Measurements from ENCODE around the gene RUBCNL.
A peak's percentile ranks its signal among the peaks of the same experiment; 100 is the strongest.
"Not testable (repeated sequence)": the region's sequence is repeated elsewhere in the genome, so short reads cannot be mapped to it uniquely, and the experiment has no call there.

RUBCNL gene

DNA sequence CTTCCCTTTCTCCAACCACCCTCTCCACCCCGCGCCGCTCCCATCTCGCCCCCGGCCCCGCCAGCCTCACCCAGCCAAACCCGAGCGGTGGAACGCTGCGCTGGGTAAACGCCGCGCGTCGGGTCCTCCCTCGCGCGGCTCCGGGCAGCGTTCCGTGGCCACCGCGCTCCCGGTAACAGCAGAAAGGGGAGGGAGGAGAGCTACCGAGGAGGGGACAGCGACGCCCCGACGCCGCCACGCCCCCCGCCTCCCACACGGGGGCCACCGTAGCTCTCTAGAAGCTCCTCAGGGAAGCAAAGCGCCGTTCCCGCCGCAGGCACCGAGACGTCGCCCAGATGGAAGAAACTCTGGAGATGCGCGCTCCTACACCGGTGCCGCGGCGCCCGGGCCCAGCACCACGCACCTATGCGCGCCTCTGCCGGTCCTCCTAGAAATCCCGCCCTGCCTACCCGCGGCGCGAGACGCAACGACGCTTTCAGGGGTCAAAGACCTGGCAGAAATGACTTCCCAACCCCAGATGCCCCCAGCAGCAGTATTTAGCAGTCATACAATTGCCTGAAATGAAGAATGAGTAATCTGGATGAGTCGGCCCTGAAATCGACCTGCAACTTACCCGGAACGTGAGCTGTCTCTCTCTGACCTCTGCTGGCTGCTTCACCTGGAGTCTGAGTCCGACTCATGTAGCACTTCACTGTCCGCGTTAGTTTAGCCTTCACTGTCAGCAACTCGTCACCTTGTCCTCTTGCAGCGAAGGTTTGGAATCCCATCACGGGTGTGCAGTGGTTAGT lies at the start of gene RUBCNL:
RUBCNL (minus strand) TSS at position 189 of the 788 bp plus-strand sequence. CDS start 14,777 bp downstream, outside the sequence.
- in situ Hi-C loops (cut with MboI; ENCODE audit: low pct_unique_long_range_greater_than_20kb, low sequenced_read_pairs) = no loop called here
- no peak for DNase-seq

DNA sequence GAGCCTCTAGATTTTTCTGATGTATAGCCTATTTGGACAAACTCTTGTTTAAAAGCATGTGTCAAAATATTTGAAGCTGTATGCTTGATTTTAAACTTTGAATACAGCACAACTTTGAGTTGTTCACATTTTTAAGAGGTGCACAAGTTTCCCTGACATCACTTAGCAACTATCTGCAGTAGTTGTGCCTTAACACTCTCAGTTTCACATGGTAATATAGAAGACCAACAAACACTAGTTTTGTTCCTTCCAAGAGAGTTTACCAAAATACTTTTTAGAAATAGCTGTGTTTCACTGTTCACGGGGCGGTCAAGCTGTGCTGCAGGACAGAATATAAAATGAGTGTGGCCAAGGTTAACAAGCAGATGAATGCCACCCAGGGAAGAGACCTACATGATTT lies 42.5 kb upstream of the RUBCNL start:
- DNase-seq; in situ Hi-C loops (cut with MboI; ENCODE audit: low pct_unique_long_range_greater_than_20kb, low sequenced_read_pairs): not testable (repeated sequence)

DNA sequence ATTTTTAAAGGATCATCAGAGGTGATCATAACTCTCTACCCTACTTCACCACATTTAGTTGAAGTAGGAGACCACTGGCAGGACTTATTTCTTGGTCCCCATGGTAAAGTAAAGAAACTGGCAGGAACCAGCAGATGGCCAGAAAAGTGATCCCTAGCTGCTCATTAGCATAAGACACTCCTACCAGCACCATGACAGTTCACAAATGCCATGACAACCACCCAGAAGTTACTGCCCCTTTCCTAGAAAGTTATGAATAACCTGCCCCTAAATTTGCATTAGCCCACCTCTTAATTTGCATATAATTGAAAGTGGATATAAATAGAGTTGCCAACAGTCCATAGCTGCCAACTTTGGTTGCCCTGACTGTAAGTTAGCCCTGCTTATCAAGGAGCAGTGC lies 18.4 kb upstream of the RUBCNL start:
- in situ Hi-C loops (cut with MboI; ENCODE audit: low pct_unique_long_range_greater_than_20kb, low sequenced_read_pairs) = no loop called here

DNA sequence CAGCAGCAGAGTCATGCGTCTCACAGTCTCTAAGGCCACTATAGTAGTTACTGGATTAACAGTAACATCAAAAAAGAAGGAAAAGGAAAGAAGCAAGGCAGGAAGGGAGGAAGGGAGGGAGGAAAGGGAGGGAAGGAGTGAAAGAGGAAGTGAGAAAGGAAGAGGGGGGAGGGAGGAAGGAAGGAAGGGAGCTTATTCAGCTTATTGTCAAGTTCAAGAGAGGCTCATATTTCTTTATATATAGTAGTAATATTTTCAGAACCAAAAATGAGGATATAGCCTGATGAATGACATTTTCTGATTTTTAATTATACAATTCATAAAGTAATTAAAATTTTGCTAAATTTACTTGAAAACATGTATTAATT lies 17.7 kb upstream of the RUBCNL start:
- no peak for DNase-seq
- in situ Hi-C loops (cut with MboI; ENCODE audit: low pct_unique_long_range_greater_than_20kb, low sequenced_read_pairs) = no loop called here

More for the DNA sequence above, 18.4 kb upstream of the RUBCNL start:
- no peak for DNase-seq

- in situ Hi-C loops (cut with MboI; ENCODE audit: low pct_unique_long_range_greater_than_20kb, low sequenced_read_pairs) = no loop called here
- DNase-seq = peak; percentile 57
Observed at GRCh38 chr13:46403851-46404732, 17.0 kb upstream of the RUBCNL start.

GRCh38 chr13:46402178-46402577 lies 15.1 kb upstream of the RUBCNL start:
- in situ Hi-C loops (cut with MboI; ENCODE audit: low pct_unique_long_range_greater_than_20kb, low sequenced_read_pairs) = no loop called here
- DNase-seq = no peak

DNA sequence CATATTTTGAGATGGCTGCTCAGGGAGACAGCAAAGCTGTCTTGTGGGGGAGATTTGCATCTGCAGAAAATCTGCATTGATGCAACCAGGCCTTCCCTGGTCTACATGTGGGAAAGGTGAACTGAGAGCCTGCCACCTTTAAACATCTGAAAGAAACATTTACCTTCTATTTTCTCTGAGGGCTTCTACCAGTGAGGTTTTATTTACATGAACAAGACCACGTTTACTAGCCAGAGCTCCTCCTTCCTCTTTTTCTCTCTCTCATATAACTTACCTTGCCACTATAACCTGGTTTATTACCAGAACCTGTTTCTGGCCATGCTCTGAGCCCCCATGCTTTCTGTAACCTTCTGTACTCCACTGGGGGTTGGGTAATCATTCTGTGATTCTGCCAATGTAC lies 14.4 kb upstream of the RUBCNL start:
- no peak for DNase-seq
- in situ Hi-C loops (cut with MboI; ENCODE audit: low pct_unique_long_range_greater_than_20kb, low sequenced_read_pairs) = no loop called here

DNA sequence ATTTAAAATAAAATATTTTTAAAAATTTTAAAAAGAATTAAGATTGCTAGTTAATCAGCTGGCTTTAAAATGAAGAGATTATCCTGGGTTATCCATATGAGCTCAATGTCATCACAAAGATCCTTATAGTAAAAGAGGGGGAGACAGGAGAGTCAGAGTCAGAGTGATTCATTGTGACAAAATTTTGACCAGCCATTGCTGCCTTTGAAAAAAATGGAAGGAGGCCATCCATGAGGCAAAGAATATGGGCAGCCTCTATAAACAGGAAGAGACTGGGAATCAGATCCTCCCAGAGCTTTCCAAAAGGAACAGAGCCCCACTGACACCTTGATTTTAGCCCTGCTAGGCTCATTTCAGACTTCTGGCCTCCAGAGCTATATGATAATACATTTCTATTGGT lies 9.3 kb upstream of the RUBCNL start:
- DNase-seq = no peak
- in situ Hi-C loops (cut with MboI; ENCODE audit: low pct_unique_long_range_greater_than_20kb, low sequenced_read_pairs) = no loop called here

DNA sequence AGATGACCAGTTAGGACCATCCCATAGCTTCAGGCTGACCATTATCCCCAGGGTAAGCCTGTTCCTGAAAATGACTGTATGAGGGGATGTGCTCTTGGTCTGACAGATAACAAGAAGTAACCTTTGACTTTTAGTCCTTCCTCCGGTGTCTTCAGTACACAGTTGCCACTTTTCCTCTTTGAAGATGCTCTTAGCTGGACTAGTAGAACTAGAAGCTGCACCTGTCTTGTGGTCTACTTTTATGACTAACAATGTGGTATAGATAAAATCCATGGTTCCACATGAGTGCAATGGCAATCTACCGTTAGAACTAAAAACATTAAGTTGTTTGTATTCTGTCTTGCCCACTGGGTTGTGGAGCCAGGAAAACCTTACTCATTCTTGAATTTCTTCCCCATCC lies 5.9 kb upstream of the RUBCNL start:
- in situ Hi-C loops (cut with MboI; ENCODE audit: low pct_unique_long_range_greater_than_20kb, low sequenced_read_pairs) = no loop called here
- no peak for DNase-seq

DNA sequence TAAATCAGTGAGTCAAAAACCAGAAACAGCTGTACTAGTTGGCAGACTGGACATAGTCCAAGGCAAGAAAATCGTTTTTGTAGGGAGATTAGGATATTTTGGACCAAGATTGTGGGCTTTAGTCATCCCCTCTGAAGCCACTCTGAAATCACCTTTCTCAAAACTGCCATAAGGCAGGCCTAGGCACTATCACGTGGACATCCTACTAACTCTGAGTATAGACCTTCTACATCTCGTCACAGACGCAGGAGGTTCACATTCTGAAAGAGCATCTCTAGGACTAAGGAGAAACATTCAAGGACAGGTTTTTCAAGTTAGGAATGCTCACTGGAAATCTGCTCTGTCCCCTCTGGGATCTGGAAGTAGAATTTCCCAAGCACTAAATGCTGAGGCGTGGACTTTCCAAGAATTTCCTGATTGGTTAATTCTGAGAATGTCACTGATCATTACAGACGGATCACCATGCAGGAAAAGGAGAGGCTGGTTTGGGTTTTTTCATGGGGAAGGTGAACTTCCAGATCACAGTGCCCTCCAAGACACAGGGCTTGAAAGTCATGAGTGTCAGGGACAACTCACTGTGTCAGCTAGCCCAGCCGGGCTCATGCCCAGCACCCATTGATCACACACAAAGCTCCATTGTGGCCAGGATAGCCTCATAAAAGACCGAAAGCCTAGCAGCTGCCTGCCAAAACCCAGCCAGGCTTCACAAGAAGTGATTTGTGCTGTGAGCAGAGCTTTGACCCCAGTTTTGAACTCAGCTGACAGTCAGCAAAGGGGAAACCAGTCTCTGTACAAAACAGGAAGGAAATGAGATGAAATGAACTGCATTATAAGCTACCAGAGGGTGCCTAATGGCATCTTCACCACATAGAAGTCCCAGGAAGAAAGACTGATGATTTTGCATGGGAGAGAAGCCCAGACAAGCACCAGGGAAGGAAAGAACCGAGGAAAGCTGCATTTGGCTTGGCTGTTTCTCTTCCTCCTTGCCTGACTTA lies 2.7 kb upstream of the RUBCNL start:
- in situ Hi-C loops (cut with MboI; ENCODE audit: low pct_unique_long_range_greater_than_20kb, low sequenced_read_pairs) = no loop called here
- DNase-seq = peak; percentile 81

GRCh38 chr13:46388846-46389245 lies 1.8 kb upstream of the RUBCNL start:
- DNase-seq = no peak
- in situ Hi-C loops (cut with MboI; ENCODE audit: low pct_unique_long_range_greater_than_20kb, low sequenced_read_pairs) = no loop called here

DNA sequence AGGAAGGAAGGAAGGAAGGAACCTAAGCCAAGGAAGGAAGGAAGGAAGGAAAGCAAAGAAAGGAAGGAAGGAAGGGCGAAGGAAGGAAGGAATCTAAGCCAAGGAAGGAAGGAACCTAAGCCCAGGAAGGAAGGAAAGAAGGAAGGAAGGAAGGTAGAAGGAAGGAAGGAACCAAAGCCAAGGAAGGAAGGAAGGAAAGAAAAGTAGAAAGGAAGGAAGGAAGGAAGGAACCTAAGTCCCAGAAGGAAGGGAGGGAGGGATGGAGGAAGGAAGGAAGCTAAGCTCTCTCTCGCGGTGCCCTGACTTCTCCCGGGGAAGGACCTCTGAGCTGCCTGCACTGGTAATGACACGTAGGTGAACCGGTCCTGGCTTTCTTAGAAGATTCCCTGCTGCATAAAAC lies 1.3 kb upstream of the RUBCNL start:
- in situ Hi-C loops (cut with MboI; ENCODE audit: low pct_unique_long_range_greater_than_20kb, low sequenced_read_pairs) = no loop called here
- DNase-seq = no peak

- DNase-seq = no peak
- in situ Hi-C loops (cut with MboI; ENCODE audit: low pct_unique_long_range_greater_than_20kb, low sequenced_read_pairs) = no loop called here
Observed at GRCh38 chr13:46386392-46387063, 524 bp downstream of the RUBCNL start.

DNA sequence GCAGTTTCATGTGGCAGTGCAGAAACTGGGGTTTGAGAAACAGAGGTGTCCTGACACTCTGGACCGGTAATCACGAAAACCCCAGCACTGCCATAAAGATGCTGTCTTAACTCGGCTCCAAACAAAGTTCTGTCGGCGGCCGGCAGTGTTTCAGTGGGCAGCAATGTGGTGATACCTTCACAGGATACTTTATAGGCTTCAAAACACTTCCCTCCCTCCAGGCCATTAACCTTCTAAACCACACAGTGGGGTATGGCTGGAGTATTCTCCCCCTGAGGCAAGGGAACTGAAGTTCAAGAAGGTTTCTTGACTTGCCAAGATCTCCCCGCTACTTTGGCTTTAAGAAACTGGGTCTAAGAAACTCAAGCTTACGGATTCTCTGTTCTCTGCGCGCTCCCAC lies 1.1 kb downstream of the RUBCNL start:
- in situ Hi-C loops (cut with MboI; ENCODE audit: low pct_unique_long_range_greater_than_20kb, low sequenced_read_pairs) = no loop called here
- no peak for DNase-seq

DNA sequence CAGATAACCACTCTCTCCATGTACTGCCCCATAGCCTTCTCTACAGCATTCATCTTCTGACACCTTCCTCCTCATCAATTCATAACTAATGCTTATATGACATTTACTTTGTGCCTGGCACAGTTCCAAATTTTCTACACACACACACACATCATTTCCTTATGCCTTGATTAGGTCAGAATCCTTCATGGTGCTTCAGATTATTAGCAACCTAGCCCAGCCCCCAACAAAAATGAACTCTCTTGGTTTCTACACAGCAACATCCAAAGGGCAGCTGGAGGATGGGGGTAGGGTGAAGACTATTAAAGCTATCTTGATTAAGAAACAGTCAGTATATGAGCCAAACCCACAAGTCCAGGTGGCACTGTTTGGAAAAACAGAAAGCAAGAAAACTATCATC lies 3.7 kb downstream of the RUBCNL start:
- DNase-seq = no peak
- in situ Hi-C loops (cut with MboI; ENCODE audit: low pct_unique_long_range_greater_than_20kb, low sequenced_read_pairs) = no loop called here

DNA sequence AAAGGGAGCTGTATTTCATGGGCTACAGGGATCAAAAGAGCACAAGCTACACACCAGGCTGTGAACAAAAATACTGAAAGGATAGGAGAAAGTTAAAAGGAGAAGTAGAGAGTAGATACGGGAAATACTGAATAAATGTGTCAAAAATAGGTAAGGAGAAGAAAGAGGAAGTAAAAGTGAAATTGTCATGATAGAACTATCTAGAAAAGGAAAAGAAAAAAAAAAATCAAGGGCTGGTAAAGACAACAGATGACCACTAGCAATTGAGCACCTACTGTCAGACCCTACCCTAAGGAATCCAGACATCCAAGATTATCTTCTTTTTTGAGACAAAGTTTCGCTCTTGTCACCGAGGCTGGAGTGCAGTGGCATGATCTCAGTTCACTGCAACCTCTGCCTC lies 4.8 kb downstream of the RUBCNL start:
- DNase-seq = peak; percentile 73
- in situ Hi-C loops (cut with MboI; ENCODE audit: low pct_unique_long_range_greater_than_20kb, low sequenced_read_pairs) = no loop called here

DNA sequence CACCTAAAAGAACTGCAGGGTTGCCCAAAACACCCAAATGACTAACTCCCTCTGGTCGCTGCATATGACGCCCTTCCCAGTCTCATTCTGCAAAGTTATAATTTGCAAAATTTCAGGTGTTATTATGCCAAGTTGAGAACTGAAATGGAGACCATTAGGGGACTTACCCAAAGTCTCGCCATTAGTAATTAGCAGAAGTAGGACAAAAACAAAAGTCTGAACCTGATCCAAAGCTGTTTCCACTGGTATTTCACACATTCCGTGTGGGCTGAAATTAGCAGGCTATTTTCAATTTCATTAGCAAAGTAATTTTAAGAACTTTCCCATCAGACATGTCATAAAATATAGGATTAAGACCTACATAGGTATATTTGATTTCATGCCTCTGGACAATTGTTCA lies 6.8 kb downstream of the RUBCNL start:
- DNase-seq = no peak
- in situ Hi-C loops (cut with MboI; ENCODE audit: low pct_unique_long_range_greater_than_20kb, low sequenced_read_pairs) = no loop called here

DNA sequence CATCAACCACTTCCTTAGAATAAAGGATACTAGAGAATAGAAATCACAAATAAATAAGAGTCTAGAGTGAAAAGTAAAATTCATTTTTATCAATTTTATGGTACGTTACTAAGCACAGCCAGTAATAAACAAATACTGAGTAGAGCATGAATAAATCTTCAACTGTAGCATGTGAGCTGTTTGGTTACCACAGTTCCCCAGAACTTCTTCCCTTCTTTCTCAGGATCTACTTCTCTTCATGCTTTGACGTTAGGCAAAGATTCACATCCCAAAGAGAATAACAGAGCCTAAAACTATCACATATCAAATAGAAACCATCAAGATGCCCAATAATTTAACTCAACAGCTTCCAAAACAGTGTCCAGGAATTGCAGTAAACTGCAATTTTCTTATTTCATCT lies 7.4 kb downstream of the RUBCNL start:
- no peak for DNase-seq
- in situ Hi-C loops (cut with MboI; ENCODE audit: low pct_unique_long_range_greater_than_20kb, low sequenced_read_pairs) = no loop called here

GRCh38 chr13:46378411-46378810 lies 8.6 kb downstream of the RUBCNL start:
- no peak for DNase-seq
- in situ Hi-C loops (cut with MboI; ENCODE audit: low pct_unique_long_range_greater_than_20kb, low sequenced_read_pairs) = no loop called here

Measured in KBM-7 (cell line).